Neutrophil (primary cell): ENCODE data around the gene GNRHR.

Source experiments
- H3K27ac ChIP-seq: fragments of 200-600 bp; sonication (generic); 2 replicates; pipeline ENCODE4 v1.5.1; 2016; ENCODE audit warnings: mild to moderate bottlenecking, moderate library complexity
- H3K27me3 ChIP-seq: fragments of 200-600 bp; sonication (generic); 2 replicates; pipeline ENCODE4 v1.6.0; 2016; ENCODE audit warnings: mild to moderate bottlenecking
- H3K36me3 ChIP-seq: fragments of 200-600 bp; sonication (generic); 2 replicates; pipeline ENCODE4 v1.5.1; 2017
- H3K4me1 ChIP-seq, 2 experiments: fragments of 200-600 bp in 1 of 2; sonication (generic) in 1 of 2; 1 replicate in 1 of 2; 2 replicates in 1 of 2; pipeline versions ENCODE4 v1.5.1 to v1.6.1; 2013 to 2016; ENCODE audit warnings: low read depth in 1 of 2, low read length in 1 of 2, mild to moderate bottlenecking in 1 of 2, moderate library complexity in 1 of 2; ENCODE audit not compliant: control insufficient read depth in 1 of 2, insufficient read depth in 1 of 2
- H3K4me3 ChIP-seq, 2 experiments: fragments of 200-600 bp in 1 of 2; sonication (generic) in 1 of 2; 1 replicate in 1 of 2; 2 replicates in 1 of 2; pipeline ENCODE4 v1.5.1; 2013 to 2016; ENCODE audit warnings: low read depth in 1 of 2, low read length in 1 of 2, mild to moderate bottlenecking in 1 of 2, moderate library complexity in 1 of 2
- H3K9me3 ChIP-seq: fragments of 200-600 bp; sonication (generic); 2 replicates; pipeline ENCODE4 v1.5.1; 2016
- CTCF ChIP-seq: fragments of 200-600 bp; sonication (generic); IDR thresholded peaks from 2 replicates; pipeline ENCODE4 v1.5.1; 2016; ENCODE audit warnings: antibody characterized with exemption

GNRHR gene

DNA sequence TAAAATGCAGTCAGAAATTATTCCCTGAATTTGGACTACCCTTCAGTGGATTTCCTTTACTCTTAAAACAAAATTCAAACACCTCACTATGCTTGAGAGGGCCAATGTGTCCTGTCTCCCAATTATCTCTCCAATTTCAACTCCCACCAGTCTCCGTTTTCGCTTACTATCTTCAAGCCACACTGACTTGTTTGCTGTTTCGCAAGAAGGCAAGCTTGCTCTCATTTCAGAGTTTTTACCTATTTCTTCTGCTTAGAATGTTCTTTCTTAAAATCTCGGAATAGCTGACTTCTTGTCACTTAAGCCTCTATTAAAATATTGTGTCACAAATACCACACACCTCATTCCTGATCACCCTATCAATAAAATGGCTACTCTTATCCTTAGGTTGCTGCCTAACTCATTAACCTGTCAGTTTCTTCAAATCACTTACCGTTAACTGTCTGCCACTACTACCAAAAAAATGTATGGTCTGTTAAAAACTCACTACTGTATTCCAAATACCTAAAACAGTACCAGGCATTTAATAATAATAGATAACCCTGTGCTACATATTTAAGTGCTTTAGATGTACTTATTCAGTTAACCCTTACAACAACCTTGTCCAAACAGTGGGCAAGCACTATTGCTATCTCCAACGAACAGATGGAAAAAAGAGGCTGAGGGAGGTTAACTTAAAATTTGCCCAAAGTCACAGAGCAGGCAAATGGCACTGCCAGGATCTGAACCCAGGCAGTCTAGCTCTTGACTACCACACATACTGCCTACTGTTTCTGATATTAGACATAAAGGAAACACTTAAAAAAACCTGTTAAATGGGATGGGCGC lies 56.1 kb downstream of the GNRHR start:
- no peak for TF ChIP-seq CTCF
- Histone ChIP-seq H3K27ac (no peak overlapping the region), H3K36me3 (no peaks in the 10 kb centered on the region), H3K27me3 (no peaks in the 10 kb centered on the region), H3K4me3 (no peak overlapping the region), H3K9me3 (no peaks in the 10 kb centered on the region), H3K4me1 (peaks cover 13 to 14% of the 10 kb centered on the region in 2 experiments)

GRCh38 chr4:67696061-67696460 lies 58.1 kb downstream of the GNRHR start:
- Histone ChIP-seq H3K4me1 (peaks cover 8 to 10% of the 10 kb centered on the region in 2 experiments), H3K36me3 (no peaks in the 10 kb centered on the region), H3K9me3 (no peaks in the 10 kb centered on the region)

DNA sequence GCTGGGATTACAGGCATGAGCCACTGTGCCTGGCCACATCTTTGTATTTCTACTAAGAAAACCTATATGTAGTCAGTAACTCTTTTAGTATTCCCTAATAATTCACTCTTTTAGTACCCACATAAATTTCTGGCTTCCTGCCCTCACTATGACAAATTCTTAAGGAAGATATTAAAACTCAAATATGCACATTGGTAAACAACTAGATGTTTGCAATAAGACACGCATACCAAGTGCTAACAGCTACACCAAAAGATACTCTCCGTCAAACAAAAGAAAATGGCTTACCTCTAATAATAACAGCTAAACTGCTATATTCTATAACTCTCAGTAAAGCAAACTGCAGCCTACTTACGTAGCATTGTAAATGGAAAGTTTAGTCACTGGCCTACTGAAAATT lies 59.5 kb downstream of the GNRHR start:
- H3K4me3 ChIP-seq = no peak overlapping the region
- no peak overlapping the region for H3K27ac ChIP-seq
- peaks cover under 1% of the 10 kb centered on the region in 2 experiments for H3K4me1 ChIP-seq
- no peaks in the 10 kb centered on the region for H3K27me3 ChIP-seq
- H3K36me3 ChIP-seq = peaks cover 2% of the 10 kb centered on the region
- no peaks in the 10 kb centered on the region for H3K9me3 ChIP-seq
- no peak for TF ChIP-seq CTCF

More at GRCh38 chr4:67696061-67696460, 58.1 kb downstream of the GNRHR start:
- Histone ChIP-seq H3K27ac (no peak overlapping the region), H3K27me3 (no peaks in the 10 kb centered on the region), H3K4me3 (no peak overlapping the region)
- no peak for TF ChIP-seq CTCF

DNA sequence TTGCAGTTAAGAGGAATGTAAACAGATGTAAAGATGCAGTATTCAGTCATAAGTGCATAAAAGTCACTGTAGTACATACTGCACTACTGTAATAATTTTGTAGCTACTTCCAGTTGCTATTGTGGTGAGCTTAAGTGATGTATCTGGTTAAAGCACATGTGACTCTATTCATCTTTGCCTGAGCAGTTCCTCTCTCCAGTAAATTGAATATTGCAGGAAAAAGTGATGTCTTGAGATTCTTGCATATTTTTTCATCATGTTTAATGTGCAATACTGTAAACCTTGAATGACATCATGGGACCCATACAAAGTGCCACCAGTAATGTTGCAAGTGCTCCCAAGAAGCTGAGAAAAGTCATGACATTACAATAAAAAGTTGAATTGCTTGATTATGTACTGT lies 62.9 kb downstream of the GNRHR start:
- no peak for TF ChIP-seq CTCF
- no peak overlapping the region for H3K27ac ChIP-seq
- peaks cover 7% of the 10 kb centered on the region for H3K36me3 ChIP-seq
- no peaks in the 10 kb centered on the region for H3K27me3 ChIP-seq
- H3K4me3 ChIP-seq = no peak overlapping the region
- no peaks in the 10 kb centered on the region for H3K9me3 ChIP-seq
- H3K4me1 ChIP-seq = no peaks in the 10 kb centered on the region
